Endothelial cell of umbilical vein (primary cell): ENCODE data around the gene TDRD3. TPM values are rescaled to one million over a fixed set of nuclear protein-coding genes. Genes with fewer than 3 reads are reported as not detected.

Source experiments
- BruUV-seq: library from RNA; stranded (reverse); fragments of 400-500 nt; replicated peaks from 2 replicates; lab custom pipeline; 2021; lab: Mats Ljungman, UMichigan
- CTCF ChIA-PET: fragments of 300-600, 350-600 bp; sonication (Branson Sonifier 250); formaldehyde crosslinking; loops from one replicate; lab custom pipeline; 2021; ENCODE audit warnings: antibody characterized with exemption, inconsistent platforms; lab: Charles Lee
- POLR2A ChIA-PET: fragments of 300-600, 350-600 bp; sonication (Branson Sonifier 250); formaldehyde crosslinking; loops from one replicate; lab custom pipeline; 2021; ENCODE audit warnings: antibody characterized with exemption, inconsistent platforms; lab: Charles Lee
- DNase-seq: peaks from one replicate; pipeline ENCODE4 v3.0.0-alpha.2; 2011; ENCODE audit warnings: low read depth, low spot score
- FAIRE-seq: peaks from 2 replicates; lab custom pipeline; 2011; peaks lifted over from hg19 to GRCh38; lab: Jason Lieb, UNC
- H2AFZ ChIP-seq: 2 replicates; pipeline ENCODE4 v1.6.0; 2012; ENCODE audit warnings: low read depth, low read length, control low read depth, inconsistent platforms
- H3K27ac ChIP-seq: 2 replicates; pipeline ENCODE4 v1.5.1; 2011; ENCODE audit warnings: low read depth, mild to moderate bottlenecking, control low read depth, low read length, moderate library complexity; ENCODE audit not compliant: insufficient read depth
- H3K27me3 ChIP-seq, 2 experiments: 2 replicates each; pipeline versions ENCODE4 v1.6.0 to v1.6.1; 2011; ENCODE audit warnings: low read length in 2 of 2, mixed read lengths in 1 of 2; ENCODE audit not compliant: control insufficient read depth in 2 of 2, insufficient read depth in 2 of 2
- H3K36me3 ChIP-seq, 2 experiments: 2 replicates in 1 of 2; 3 replicates in 1 of 2; pipeline ENCODE4 v1.5.1; 2011; ENCODE audit warnings: low read length in 2 of 2, mild to moderate bottlenecking in 1 of 2, moderate library complexity in 1 of 2; ENCODE audit not compliant: control insufficient read depth in 2 of 2, insufficient read depth in 2 of 2; ENCODE audit errors: extremely low read depth in 1 of 2
- H3K4me1 ChIP-seq: 3 replicates; pipeline ENCODE4 v1.5.1; 2011; ENCODE audit warnings: mild to moderate bottlenecking, low read length; ENCODE audit not compliant: control insufficient read depth, insufficient read depth; ENCODE audit errors: extremely low read depth
- H3K4me2 ChIP-seq: 2 replicates; pipeline ENCODE4 v1.6.1; 2011; ENCODE audit warnings: low read length, control low read depth, mixed read lengths; ENCODE audit not compliant: insufficient read depth
- H3K4me3 ChIP-seq, 3 experiments: fragments of 200-600 bp in 1 of 3; sonication (generic), shearing (Covaris generic) in 1 of 3; replicated peaks in 1 of 3; 2 replicates each; pipeline ENCODE4 v1.5.1; 2011 to 2016; ENCODE audit warnings: control low read depth in 3 of 3, low read length in 3 of 3, mild to moderate bottlenecking in 2 of 3, inconsistent platforms in 1 of 3, low read depth in 1 of 3, moderate library complexity in 1 of 3; ENCODE audit not compliant: insufficient read depth in 1 of 3
- H3K79me2 ChIP-seq: 2 replicates; pipeline ENCODE4 v1.6.0; 2012; ENCODE audit warnings: low read length, inconsistent platforms; ENCODE audit not compliant: control insufficient read depth, insufficient read depth
- H3K9ac ChIP-seq: replicated peaks from 2 replicates; pipeline ENCODE3; 2011; ENCODE audit warnings: low read length, control low read depth; ENCODE audit not compliant: insufficient read depth; ENCODE audit errors: extremely low read depth
- H3K9me1 ChIP-seq: replicated peaks from 3 replicates; pipeline ENCODE4 v1.6.0; 2011; ENCODE audit warnings: mild to moderate bottlenecking, low read length; ENCODE audit not compliant: control insufficient read depth, insufficient read depth; ENCODE audit errors: extremely low read depth
- H3K9me3 ChIP-seq: replicated peaks from 2 replicates; pipeline ENCODE4 v1.5.1; 2012; ENCODE audit warnings: low read length, inconsistent platforms; ENCODE audit not compliant: control insufficient read depth, insufficient read depth
- H4K20me1 ChIP-seq: replicated peaks from 2 replicates; pipeline ENCODE3; 2011; ENCODE audit warnings: mild to moderate bottlenecking, low read length; ENCODE audit not compliant: control insufficient read depth, insufficient read depth; ENCODE audit errors: extremely low read depth
- EZH2 ChIP-seq: IDR thresholded peaks from 2 replicates; pipeline ENCODE4 v1.6.1; 2012; ENCODE audit warnings: borderline replicate concordance, low read depth, mild to moderate bottlenecking, moderate library complexity, low read length, inconsistent platforms; ENCODE audit not compliant: severe bottlenecking
- FOS ChIP-seq: IDR thresholded peaks from 2 replicates; pipeline ENCODE4 v1.6.1; 2011; ENCODE audit warnings: mild to moderate bottlenecking, low read length, moderate library complexity, borderline replicate concordance; ENCODE audit not compliant: insufficient read depth
- GATA2 ChIP-seq: IDR thresholded peaks from 2 replicates; pipeline ENCODE4 v1.7.0; 2011; ENCODE audit warnings: low read depth, mild to moderate bottlenecking, moderate library complexity, mixed read lengths, low read length; ENCODE audit not compliant: insufficient read length, insufficient read depth
- JUN ChIP-seq: IDR thresholded peaks from 2 replicates; pipeline ENCODE4 v1.6.1; 2011; ENCODE audit warnings: borderline replicate concordance, low read depth; ENCODE audit not compliant: insufficient read length, insufficient read depth
- MYC ChIP-seq: IDR thresholded peaks from one replicate; pipeline ENCODE4 v1.6.1; 2011; ENCODE audit warnings: mild to moderate bottlenecking, low read depth, low read length
- POLR2A ChIP-seq: IDR thresholded peaks from 2 replicates; pipeline ENCODE4 v1.6.1; 2012; ENCODE audit warnings: low read depth, mild to moderate bottlenecking, control low read depth, low read length
- POLR2AphosphoS5 ChIP-seq: IDR thresholded peaks from 2 replicates; pipeline ENCODE4 v1.6.1; 2012; ENCODE audit warnings: low read depth, mild to moderate bottlenecking, control low read depth, low read length, moderate library complexity; ENCODE audit not compliant: insufficient read depth
- dilution Hi-C: fragments of 300-500 bp; cut with MboI; formaldehyde crosslinking; loops from one replicate; pipeline ENCODE4 v1.15.0; 2019; ENCODE audit warnings: low sequenced_read_pairs; ENCODE audit not compliant: extremely low pct_ligation_motif_present
- intact Hi-C: fragments of 100-400 bp; cut with micrococcal nuclease; formaldehyde crosslinking; loops from one replicate; pipeline ENCODE4 v1.10.0; 2022
- polyA plus RNA-seq, 4 experiments: library from polyadenylated mRNA; depleted of rRNA in 3 of 4; stranded (reverse) in 3 of 4; unstranded in 1 of 4; fragments of >200 nt; gene quantifications; 2 replicates each; pipeline versions ENCODE4 v1.2.1 to v1.2.3, GENCODE V29; 2011 to 2012; ENCODE audit warnings: missing spikeins in 1 of 4
- total RNA-seq: library from RNA; stranded (reverse); gene quantifications from 2 replicates; pipeline ENCODE4 v1.2.3, GENCODE V29; 2021
- TF ChIP-seq, protein P1 (sequence below), 2 donors: IDR thresholded peaks; 1 replicate in 1 of 2; 2 replicates in 1 of 2; pipeline ENCODE4 v1.5.1; 2011; ENCODE audit warnings: low read length in 2 of 2, mild to moderate bottlenecking in 2 of 2, moderate library complexity in 2 of 2, control low read depth in 1 of 2, inconsistent platforms in 1 of 2, low read depth in 1 of 2; ENCODE audit not compliant: insufficient read depth in 1 of 2; ENCODE audit errors: extremely low read depth in 1 of 2
- TF ChIP-seq, protein P2 (sequence below): IDR thresholded peaks from 2 replicates; pipeline ENCODE4 v1.6.1; 2011; ENCODE audit not compliant: insufficient read depth, insufficient read length

Gene TDRD3
- total and polyA plus RNA-seq, 2 donors (not counting 3 experiments of a cell fraction or from before 2014, with no cell fraction given), result 3.0 to 16.3 TPM

GRCh38 chr13:60392131-60392530 is 4.9 kb upstream of the TDRD3 start:
- Histone ChIP-seq H3K27ac (no peak overlapping the region), H3K9ac (no peak overlapping the region), H3K9me1 (no peaks in the 10 kb centered on the region), H3K79me2 (no peaks in the 10 kb centered on the region), H3K9me3 (no peaks in the 10 kb centered on the region), H3K4me2 (no peak overlapping the region), H3K4me3 (no peak overlapping the region), H3K27me3 (peaks cover 0 to 2% of the 10 kb centered on the region in 2 experiments), H3K36me3 (no peaks in the 10 kb centered on the region), H4K20me1 (no peaks in the 10 kb centered on the region), H3K4me1 (peaks cover 6% of the 10 kb centered on the region), H2AFZ (no peak overlapping the region)
- BruUV-seq, result no TSS peak
- FAIRE-seq, result no peak
- intact Hi-C loops, result loop anchor here (10.0 kb wide), 1 partner anchor 617 kb away; no protein-coding TSS in a partner anchor
- TF ChIP-seq FOS (no peak), MYC (no peak), POLR2A (no peak), EZH2 (no peak)
- POLR2A ChIA-PET, result no interaction called here
- CTCF ChIA-PET, result interaction anchor here (0.9 to 2.2 kb wide), 3 partner anchors 10 to 486 kb away, joined by 3 to 9 read pairs (median 8); no protein-coding TSS in a partner anchor
- dilution Hi-C loops, result no loop called here
- no peak for DNase-seq

- TSS peak; percentile 8 for BruUV-seq
- peaks cover 23% of the 10 kb centered on the region for H3K4me1 ChIP-seq
- POLR2A ChIA-PET, result interaction anchor here (0.7 kb wide), 1 partner anchor 22 kb away, joined by 3 read pairs; no protein-coding TSS in a partner anchor
- H3K79me2 ChIP-seq, result peaks cover 12% of the 10 kb centered on the region
- H3K4me2 ChIP-seq, result peak overlapping the region; percentile 96
- CTCF ChIA-PET, result interaction anchor here (1.0 to 3.3 kb wide), 3 partner anchors 15 to 35 kb away, joined by 3 to 17 read pairs (median 6); no protein-coding TSS in a partner anchor
- H2AFZ ChIP-seq, result peak overlapping the region; percentile 92
- H3K9me3 ChIP-seq, result no peaks in the 10 kb centered on the region
- TF ChIP-seq EZH2 (no peak), POLR2A (peak; percentile 82), GATA2 (no peak), JUN (no peak), POLR2AphosphoS5 (peak; percentile 13), FOS (no peak), MYC (no peak)
- TF ChIP-seq, protein P1, sequence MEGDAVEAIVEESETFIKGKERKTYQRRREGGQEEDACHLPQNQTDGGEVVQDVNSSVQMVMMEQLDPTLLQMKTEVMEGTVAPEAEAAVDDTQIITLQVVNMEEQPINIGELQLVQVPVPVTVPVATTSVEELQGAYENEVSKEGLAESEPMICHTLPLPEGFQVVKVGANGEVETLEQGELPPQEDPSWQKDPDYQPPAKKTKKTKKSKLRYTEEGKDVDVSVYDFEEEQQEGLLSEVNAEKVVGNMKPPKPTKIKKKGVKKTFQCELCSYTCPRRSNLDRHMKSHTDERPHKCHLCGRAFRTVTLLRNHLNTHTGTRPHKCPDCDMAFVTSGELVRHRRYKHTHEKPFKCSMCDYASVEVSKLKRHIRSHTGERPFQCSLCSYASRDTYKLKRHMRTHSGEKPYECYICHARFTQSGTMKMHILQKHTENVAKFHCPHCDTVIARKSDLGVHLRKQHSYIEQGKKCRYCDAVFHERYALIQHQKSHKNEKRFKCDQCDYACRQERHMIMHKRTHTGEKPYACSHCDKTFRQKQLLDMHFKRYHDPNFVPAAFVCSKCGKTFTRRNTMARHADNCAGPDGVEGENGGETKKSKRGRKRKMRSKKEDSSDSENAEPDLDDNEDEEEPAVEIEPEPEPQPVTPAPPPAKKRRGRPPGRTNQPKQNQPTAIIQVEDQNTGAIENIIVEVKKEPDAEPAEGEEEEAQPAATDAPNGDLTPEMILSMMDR (IDR thresholded peaks at IDR 0.05; ENCODE audit: extremely low read depth in 1 of 2, insufficient read depth in 1 of 2, low read depth in 1 of 2, low read length in 2 of 2), result no peak
- TF ChIP-seq, protein P2, sequence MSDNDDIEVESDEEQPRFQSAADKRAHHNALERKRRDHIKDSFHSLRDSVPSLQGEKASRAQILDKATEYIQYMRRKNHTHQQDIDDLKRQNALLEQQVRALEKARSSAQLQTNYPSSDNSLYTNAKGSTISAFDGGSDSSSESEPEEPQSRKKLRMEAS, result no peak
- dilution Hi-C loops (no loop called here), intact Hi-C loops (loop anchor here (1.0 to 10.0 kb wide), 5 partner anchors 35 to 864 kb away; partner anchors contain the start of gene DIAPH3)
- no peaks in the 10 kb centered on the region for H3K9me1 ChIP-seq
- H3K27ac ChIP-seq, result peak overlapping the region; percentile 69
- peak overlapping the region; percentile 78 for H3K9ac ChIP-seq
- FAIRE-seq (peak; percentile 95), DNase-seq (peak; percentile 93)
- H3K27me3 ChIP-seq, result no peaks in the 10 kb centered on the region
- H3K36me3 ChIP-seq, result no peaks in the 10 kb centered on the region
- H3K4me3 ChIP-seq, result peak overlapping the region; percentile 72 to 87 (median 76)
- H4K20me1 ChIP-seq, result no peaks in the 10 kb centered on the region
Measured at GRCh38 chr13:60395971-60396782, 843 bp upstream of the TDRD3 start.
